ENCODE measurements around the gene NRP1.

Gene NRP1

DNA sequence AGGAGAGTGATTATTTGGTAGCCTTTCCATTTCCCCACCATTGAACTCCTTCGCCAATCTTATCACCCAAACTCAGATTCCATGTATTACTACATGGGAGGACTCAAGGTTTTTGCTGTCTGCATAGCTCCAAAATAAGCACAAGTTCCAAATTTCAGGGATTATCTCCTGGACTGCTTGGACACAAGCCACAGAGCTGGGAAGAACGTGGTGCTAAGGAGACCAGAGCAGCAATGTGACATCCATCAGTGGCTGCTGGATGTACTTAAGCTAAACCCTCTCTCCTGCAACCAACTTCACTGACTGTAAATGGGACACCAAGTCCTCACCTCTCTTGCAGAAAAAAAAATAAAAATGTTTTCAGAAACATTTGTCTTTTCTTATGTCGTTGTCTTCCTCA lies 56.3 kb downstream of the NRP1 start:
- Histone ChIP-seq H3K27me3 (replicated peaks; ENCODE audit: control insufficient read depth, insufficient read depth, low read length) (no peaks in the 10 kb centered on the region), H3K36me3 (ENCODE audit: control insufficient read depth, insufficient read depth, low read length) (no peaks in the 10 kb centered on the region), H3K4me3 (replicated peaks; ENCODE audit: low read depth, low read length) (no peak overlapping the region)
- no peak for DNase-seq (ENCODE audit: extremely low read depth, insufficient read length)
- TF ChIP-seq, protein P1, sequence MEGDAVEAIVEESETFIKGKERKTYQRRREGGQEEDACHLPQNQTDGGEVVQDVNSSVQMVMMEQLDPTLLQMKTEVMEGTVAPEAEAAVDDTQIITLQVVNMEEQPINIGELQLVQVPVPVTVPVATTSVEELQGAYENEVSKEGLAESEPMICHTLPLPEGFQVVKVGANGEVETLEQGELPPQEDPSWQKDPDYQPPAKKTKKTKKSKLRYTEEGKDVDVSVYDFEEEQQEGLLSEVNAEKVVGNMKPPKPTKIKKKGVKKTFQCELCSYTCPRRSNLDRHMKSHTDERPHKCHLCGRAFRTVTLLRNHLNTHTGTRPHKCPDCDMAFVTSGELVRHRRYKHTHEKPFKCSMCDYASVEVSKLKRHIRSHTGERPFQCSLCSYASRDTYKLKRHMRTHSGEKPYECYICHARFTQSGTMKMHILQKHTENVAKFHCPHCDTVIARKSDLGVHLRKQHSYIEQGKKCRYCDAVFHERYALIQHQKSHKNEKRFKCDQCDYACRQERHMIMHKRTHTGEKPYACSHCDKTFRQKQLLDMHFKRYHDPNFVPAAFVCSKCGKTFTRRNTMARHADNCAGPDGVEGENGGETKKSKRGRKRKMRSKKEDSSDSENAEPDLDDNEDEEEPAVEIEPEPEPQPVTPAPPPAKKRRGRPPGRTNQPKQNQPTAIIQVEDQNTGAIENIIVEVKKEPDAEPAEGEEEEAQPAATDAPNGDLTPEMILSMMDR (IDR thresholded peaks at IDR 0.05; ENCODE audit: insufficient read depth, low read length, poor library complexity, severe bottlenecking) = no peak

DNA sequence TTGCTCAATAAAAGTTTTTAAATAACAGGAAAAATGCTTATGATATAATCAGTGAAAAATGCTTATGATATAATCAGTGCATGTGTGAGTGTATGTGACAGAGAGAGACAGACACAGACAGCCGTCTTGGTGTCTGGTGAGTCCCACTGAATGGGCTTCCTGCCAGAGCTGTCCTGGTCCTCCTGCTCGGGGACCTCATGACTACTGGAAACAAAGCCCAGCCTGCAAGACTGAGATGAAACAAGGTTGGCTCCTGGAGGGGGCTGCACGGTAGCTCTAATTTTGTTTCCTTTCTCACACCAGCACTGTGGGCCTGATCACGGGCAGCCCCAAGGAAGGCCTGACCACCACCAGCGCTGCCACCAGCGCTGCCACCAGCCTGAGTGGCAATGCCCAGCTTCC lies 57.3 kb downstream of the NRP1 start:
- Histone ChIP-seq H3K36me3 (ENCODE audit: control insufficient read depth, insufficient read depth, low read length) (no peaks in the 10 kb centered on the region), H3K4me3 (replicated peaks; ENCODE audit: low read depth, low read length) (no peak overlapping the region), H3K27me3 (replicated peaks; ENCODE audit: control insufficient read depth, insufficient read depth, low read length) (no peaks in the 10 kb centered on the region)
- DNase-seq (ENCODE audit: extremely low read depth, insufficient read length) = no peak
- TF ChIP-seq, protein P1 (IDR thresholded peaks at IDR 0.05; ENCODE audit: insufficient read depth, low read length, poor library complexity, severe bottlenecking) = no peak

DNA sequence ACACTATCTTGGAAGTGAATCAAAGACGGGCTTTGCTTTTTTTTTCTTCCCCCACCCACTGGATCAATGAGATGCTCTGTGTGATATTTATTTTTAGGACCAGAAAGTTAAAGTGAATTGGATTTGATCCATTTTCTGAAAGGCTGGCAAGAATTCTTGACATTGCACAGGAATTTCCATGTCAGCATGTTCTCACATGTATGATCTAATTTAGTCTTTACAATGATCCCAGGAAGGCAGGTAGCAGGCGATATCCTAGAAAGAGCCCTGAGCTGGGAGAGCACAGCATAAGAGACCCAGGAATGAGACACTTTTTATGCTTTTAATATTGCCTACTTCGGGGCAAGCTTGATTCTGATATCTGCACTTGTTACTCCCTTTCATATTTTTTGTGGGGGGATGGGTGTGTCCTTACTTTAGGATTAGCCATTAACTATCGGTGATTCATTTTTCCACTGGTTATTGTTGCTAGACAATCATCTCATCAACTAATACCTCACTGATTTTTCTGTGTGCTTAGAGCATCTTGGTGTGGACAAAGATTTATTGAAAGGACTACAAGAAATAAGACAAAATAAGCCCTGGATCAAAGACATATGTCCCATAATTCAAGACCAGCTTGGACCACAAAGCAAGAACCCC lies 58.1 kb downstream of the NRP1 start:
- no peak for DNase-seq (ENCODE audit: extremely low read depth, insufficient read length)
- H3K36me3 ChIP-seq (ENCODE audit: control insufficient read depth, insufficient read depth, low read length) = no peaks in the 10 kb centered on the region

DNA sequence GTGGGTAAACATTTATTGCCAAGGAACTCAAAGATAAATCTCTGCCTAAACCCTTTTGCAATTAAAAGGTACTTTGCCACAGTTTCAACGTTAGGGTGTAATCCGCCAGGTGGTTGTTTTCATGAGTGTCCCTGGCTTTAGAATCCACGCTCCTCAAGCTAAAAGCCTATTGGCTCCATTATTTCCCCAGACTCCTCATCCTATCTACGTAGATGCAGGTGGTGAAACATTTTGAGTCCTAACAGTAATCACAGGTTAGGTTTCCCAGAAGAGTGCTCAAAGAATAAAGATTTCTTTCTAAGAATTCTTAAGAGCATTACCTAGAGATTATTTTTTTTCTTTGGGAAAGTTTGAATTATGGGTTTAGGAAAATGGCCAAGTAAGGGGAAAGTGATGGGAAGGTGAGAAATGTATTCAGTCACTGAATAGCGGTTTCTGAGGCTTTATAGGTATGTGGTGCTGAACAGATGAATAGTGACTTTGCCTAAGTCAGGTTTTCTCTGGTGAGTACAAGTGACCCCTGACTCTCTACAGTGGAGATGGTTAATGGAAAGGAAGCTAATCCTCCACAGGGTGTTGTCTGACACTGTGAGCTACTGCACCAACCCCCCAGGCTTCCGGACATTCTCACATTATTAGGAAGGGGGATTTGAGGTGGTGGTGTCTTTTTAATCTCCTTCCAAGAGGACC lies 60.2 kb downstream of the NRP1 start:
- Histone ChIP-seq H3K36me3 (ENCODE audit: control insufficient read depth, insufficient read depth, low read length) (no peaks in the 10 kb centered on the region), H3K27me3 (replicated peaks; ENCODE audit: control insufficient read depth, insufficient read depth, low read length) (no peaks in the 10 kb centered on the region), H3K4me3 (replicated peaks; ENCODE audit: low read depth, low read length) (no peak overlapping the region)
- TF ChIP-seq, protein P1 (IDR thresholded peaks at IDR 0.05; ENCODE audit: insufficient read depth, low read length, poor library complexity, severe bottlenecking) = no peak
- DNase-seq (ENCODE audit: extremely low read depth, insufficient read length) = no peak

More for the DNA sequence above, 58.1 kb downstream of the NRP1 start:
- TF ChIP-seq, protein P1 (IDR thresholded peaks at IDR 0.05; ENCODE audit: insufficient read depth, low read length, poor library complexity, severe bottlenecking) = no peak
- Histone ChIP-seq H3K27me3 (replicated peaks; ENCODE audit: control insufficient read depth, insufficient read depth, low read length) (no peaks in the 10 kb centered on the region), H3K4me3 (replicated peaks; ENCODE audit: low read depth, low read length) (no peak overlapping the region)

DNA sequence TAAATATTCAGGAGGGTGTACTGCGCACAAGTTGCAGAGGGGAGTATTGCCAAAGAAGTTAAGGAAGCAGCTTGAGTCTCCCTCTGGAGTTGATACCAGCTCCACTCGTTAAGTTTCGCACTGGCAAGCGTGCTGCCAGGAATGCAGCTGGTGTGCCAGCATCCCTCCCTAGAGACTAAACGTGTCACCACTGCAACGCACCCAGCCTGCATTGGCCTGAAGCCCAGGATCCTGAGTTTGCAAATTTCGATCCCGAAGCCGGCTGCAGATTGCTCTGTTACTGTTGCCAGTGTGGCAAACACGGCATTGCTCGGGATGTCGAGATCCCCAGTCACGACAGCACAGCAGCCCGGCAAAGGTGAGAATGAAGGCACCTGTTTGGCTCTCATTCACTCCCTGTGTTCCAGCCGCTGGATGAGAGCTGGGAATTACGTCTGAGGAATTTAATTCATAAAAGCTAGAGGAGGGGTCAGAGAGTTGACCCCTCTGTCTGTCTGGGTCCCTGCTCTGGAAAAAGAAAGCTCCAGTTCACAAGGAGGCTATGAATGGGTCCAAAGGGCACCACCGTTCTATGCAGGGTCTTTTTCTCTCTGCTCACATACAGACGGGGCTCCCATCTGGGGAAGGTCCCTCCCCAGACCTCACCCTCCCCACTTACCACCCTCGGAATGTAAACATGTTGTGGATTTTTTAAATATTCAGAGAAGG lies 61.0 kb downstream of the NRP1 start:
- Histone ChIP-seq H3K4me3 (replicated peaks; ENCODE audit: low read depth, low read length) (no peak overlapping the region), H3K27me3 (replicated peaks; ENCODE audit: control insufficient read depth, insufficient read depth, low read length) (no peaks in the 10 kb centered on the region), H3K36me3 (ENCODE audit: control insufficient read depth, insufficient read depth, low read length) (no peaks in the 10 kb centered on the region)
- TF ChIP-seq, protein P1 (IDR thresholded peaks at IDR 0.05; ENCODE audit: insufficient read depth, low read length, poor library complexity, severe bottlenecking) = no peak
- DNase-seq (ENCODE audit: extremely low read depth, insufficient read length) = no peak

All from GM06990 (cell line).